Measurements from ENCODE around the gene GGA2. TPM values are rescaled to one million over a fixed set of nuclear protein-coding genes. Genes with fewer than 3 reads are reported as not detected.

GGA2 gene
- total RNA-seq, 5 donors from 2014 or later (not counting 1 experiment from before 2014, with no cell fraction given): 84.0 to 146 (median 99.6) TPM

DNA sequence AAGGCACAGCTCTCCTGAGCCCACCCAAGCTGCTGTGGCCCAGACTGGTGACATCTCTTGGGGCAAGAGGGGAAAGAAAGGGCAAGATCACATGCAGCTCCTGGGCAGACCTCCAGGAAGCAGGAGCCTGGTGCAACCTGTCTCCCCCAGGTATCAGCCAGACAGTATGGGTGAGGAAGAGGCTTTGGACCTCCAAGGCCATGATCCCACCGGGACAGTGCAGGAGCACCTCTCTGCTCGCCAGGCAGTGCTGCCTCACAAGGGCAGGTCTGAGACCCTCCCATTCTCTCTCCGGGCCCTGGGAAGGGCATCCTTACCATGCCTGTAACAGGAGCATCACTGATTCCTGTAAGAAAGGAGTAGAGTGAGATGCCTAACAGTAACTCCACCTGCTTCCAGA is 31.7 kb downstream of the GGA2 start:
- POLR2A ChIA-PET: no interaction called here
- CTCF ChIA-PET: no interaction called here
- Mint-ChIP-seq H3K27me3 (no peaks in the 10 kb centered on the region), H3K36me3 (peaks cover 64% of the 10 kb centered on the region), H3K4me1 (peaks cover 0 to 4% (median 3%) of the 10 kb centered on the region in 3 donors), H3K4me3 (no peak overlapping the region), H3K9me3 (no peaks in the 10 kb centered on the region), H3K27ac (no peak overlapping the region)
- Histone ChIP-seq H3K27ac (ENCODE audit: low read length) (no peak overlapping the region), H3K9me3 (no peaks in the 10 kb centered on the region), H3K27me3 (replicated peaks in 1 of 2; ENCODE audit: control insufficient read depth in 2 of 2, extremely low read depth in 1 of 2, insufficient read depth in 2 of 2, low read length in 1 of 2) (no peaks in the 10 kb centered on the region), H3K36me3 (ENCODE audit: control insufficient read depth in 2 of 2, extremely low read depth in 1 of 2, insufficient read depth in 1 of 2, low read length in 1 of 2) (peaks cover 29 to 92% of the 10 kb centered on the region in 2 donors), H3K4me3 (ENCODE audit: control insufficient read depth in 1 of 2, extremely low read depth in 1 of 2, low read length in 1 of 2) (no peak overlapping the region), H3K4me1 (ENCODE audit: control insufficient read depth in 1 of 2, extremely low read depth in 1 of 2, insufficient read depth in 2 of 2, low read length in 2 of 2) (peaks cover 0 to 16% of the 10 kb centered on the region in 2 experiments)
- DNase-seq (no peak), ATAC-seq (replicated peaks in 1 of 4) (no peak)
- WGBS (ENCODE audit: insufficient coverage): 100% methylated on average over 3 of the region's 3 CpGs

DNA sequence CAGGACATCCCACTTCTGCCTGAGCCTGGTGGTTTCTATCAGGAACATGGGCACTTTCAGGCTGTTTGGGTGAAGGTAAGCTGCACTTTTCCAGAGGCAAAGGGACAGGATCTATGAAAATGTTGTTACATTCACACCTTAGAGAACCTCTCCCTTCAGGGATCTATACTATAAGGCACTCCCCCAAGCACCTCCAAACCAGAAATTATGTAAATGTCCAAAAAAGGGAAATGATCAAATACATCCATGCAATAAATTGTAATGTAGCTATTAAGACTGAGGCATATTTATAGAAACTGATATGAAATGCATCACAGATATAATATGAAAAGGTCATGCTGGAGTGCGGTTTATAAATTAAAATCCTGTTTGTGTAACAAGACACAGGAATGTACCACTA is 34.0 kb downstream of the GGA2 start:
- CTCF ChIA-PET: no interaction called here
- DNase-seq: no peak
- H3K36me3 ChIP-seq (ENCODE audit: control insufficient read depth in 2 of 2, extremely low read depth in 1 of 2, insufficient read depth in 1 of 2, low read length in 1 of 2): peaks cover 18 to 83% of the 10 kb centered on the region in 2 donors
- no peak overlapping the region for H3K4me3 ChIP-seq (ENCODE audit: control insufficient read depth in 1 of 2, extremely low read depth in 1 of 2, low read length in 1 of 2)
- no peak overlapping the region for H3K27ac Mint-ChIP-seq
- no peaks in the 10 kb centered on the region for H3K9me3 ChIP-seq
- no peaks in the 10 kb centered on the region for H3K27me3 Mint-ChIP-seq
- H3K9me3 Mint-ChIP-seq: no peaks in the 10 kb centered on the region
- no peak for ATAC-seq (replicated peaks in 1 of 4)
- no CpG with 5 or more reads among the region's 1 CpG for WGBS (ENCODE audit: insufficient coverage)
- no peaks in the 10 kb centered on the region for H3K27me3 ChIP-seq (replicated peaks in 1 of 2; ENCODE audit: control insufficient read depth in 2 of 2, extremely low read depth in 1 of 2, insufficient read depth in 2 of 2, low read length in 1 of 2)
- no peaks in the 10 kb centered on the region for H3K4me1 Mint-ChIP-seq
- POLR2A ChIA-PET: no interaction called here
- peaks cover 47% of the 10 kb centered on the region for H3K36me3 Mint-ChIP-seq
- H3K27ac ChIP-seq (ENCODE audit: low read length): no peak overlapping the region
- H3K4me1 ChIP-seq (ENCODE audit: control insufficient read depth in 1 of 2, extremely low read depth in 1 of 2, insufficient read depth in 2 of 2, low read length in 2 of 2): no peaks in the 10 kb centered on the region
- no peak overlapping the region for H3K4me3 Mint-ChIP-seq

DNA sequence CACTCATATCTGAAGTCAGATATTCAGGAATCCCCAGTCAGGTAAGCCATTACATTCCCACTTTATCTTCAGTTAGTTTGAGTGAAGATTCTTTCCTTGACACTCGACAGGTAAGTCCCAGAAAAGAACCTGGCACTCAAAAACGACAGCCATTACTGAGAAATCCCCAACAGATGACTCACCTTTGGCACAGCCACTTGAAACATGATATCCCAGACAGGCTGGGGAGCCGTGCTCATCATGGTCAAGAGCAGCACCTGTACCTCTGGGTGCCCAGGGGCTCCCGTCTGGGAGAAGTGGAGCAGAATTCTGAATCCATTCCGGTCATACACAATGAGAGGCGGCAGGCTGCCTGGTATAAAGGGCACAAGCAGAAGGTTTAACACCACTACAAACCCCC is 40.5 kb downstream of the GGA2 start:
- DNase-seq (no peak), ATAC-seq (replicated peaks in 1 of 4) (no peak)
- no peak overlapping the region for H3K4me3 Mint-ChIP-seq
- H3K27me3 Mint-ChIP-seq: no peaks in the 10 kb centered on the region
- no peaks in the 10 kb centered on the region for H3K4me1 Mint-ChIP-seq
- WGBS (ENCODE audit: insufficient coverage): 77% methylated on average over 2 of the region's 6 CpGs
- CTCF ChIA-PET: no interaction called here
- no peak overlapping the region for H3K27ac ChIP-seq (ENCODE audit: low read length)
- H3K9me3 ChIP-seq: no peaks in the 10 kb centered on the region
- H3K4me1 ChIP-seq (ENCODE audit: control insufficient read depth in 1 of 2, extremely low read depth in 1 of 2, insufficient read depth in 2 of 2, low read length in 2 of 2): no peaks in the 10 kb centered on the region
- H3K4me3 ChIP-seq (ENCODE audit: control insufficient read depth in 1 of 2, extremely low read depth in 1 of 2, low read length in 1 of 2): no peak overlapping the region
- peaks cover 48% of the 10 kb centered on the region for H3K36me3 Mint-ChIP-seq
- H3K27ac Mint-ChIP-seq: no peak overlapping the region
- H3K9me3 Mint-ChIP-seq: no peaks in the 10 kb centered on the region
- no peaks in the 10 kb centered on the region for H3K27me3 ChIP-seq (replicated peaks in 1 of 2; ENCODE audit: control insufficient read depth in 2 of 2, extremely low read depth in 1 of 2, insufficient read depth in 2 of 2, low read length in 1 of 2)
- POLR2A ChIA-PET: no interaction called here
- peaks cover 4 to 60% of the 10 kb centered on the region in 2 donors for H3K36me3 ChIP-seq (ENCODE audit: control insufficient read depth in 2 of 2, extremely low read depth in 1 of 2, insufficient read depth in 1 of 2, low read length in 1 of 2)

DNA sequence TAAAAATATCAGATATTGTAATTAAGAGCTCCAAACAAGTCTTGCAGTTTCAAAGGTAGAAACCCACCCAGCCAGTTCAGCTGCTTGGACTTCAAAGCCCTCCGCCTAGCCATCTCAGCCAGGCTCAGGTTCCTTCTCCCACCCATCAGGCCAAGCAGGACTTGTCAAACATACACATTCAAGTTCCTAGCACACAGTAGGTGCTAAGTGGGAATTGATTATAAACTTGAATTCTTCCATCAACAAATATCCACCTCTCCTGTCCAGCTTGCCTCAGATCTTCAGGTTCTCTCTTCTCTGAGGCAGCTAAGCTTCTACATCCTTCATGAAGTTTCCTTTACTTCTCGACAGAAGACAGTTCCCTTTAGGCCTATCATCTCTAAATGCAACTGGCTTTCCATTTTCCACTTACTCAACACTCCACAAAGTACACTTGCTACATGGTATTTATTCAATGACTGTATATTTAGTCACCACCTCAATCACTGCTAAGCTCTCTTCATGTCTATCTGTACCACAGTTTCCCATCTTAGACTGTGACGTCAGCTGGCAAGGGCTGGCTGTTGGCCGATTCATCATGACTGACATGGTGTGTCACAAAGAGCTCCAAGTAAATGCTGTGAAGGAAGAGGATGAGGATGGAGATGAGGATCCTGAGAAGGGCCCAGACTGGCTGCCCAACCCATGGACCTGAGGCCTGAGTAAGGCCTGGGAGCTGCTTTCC is 44.0 kb downstream of the GGA2 start:
- ATAC-seq (replicated peaks in 1 of 4): no peak
- ChIA-PET CTCF (no interaction called here), POLR2A (no interaction called here)
- Mint-ChIP-seq H3K9me3 (no peaks in the 10 kb centered on the region), H3K4me3 (no peak overlapping the region), H3K27ac (no peak overlapping the region), H3K36me3 (peaks cover 39% of the 10 kb centered on the region), H3K4me1 (no peaks in the 10 kb centered on the region), H3K27me3 (no peaks in the 10 kb centered on the region)
- Histone ChIP-seq H3K36me3 (ENCODE audit: control insufficient read depth in 2 of 2, extremely low read depth in 1 of 2, insufficient read depth in 1 of 2, low read length in 1 of 2) (peaks cover 4 to 38% of the 10 kb centered on the region in 2 donors), H3K27ac (ENCODE audit: low read length) (no peak overlapping the region), H3K27me3 (replicated peaks in 1 of 2; ENCODE audit: control insufficient read depth in 2 of 2, extremely low read depth in 1 of 2, insufficient read depth in 2 of 2, low read length in 1 of 2) (no peaks in the 10 kb centered on the region), H3K9me3 (no peaks in the 10 kb centered on the region), H3K4me3 (ENCODE audit: control insufficient read depth in 1 of 2, extremely low read depth in 1 of 2, low read length in 1 of 2) (no peak overlapping the region), H3K4me1 (ENCODE audit: control insufficient read depth in 1 of 2, extremely low read depth in 1 of 2, insufficient read depth in 2 of 2, low read length in 2 of 2) (no peaks in the 10 kb centered on the region)
- no CpG with 5 or more reads among the region's 4 CpGs for WGBS (ENCODE audit: insufficient coverage)
- no peak for DNase-seq

DNA sequence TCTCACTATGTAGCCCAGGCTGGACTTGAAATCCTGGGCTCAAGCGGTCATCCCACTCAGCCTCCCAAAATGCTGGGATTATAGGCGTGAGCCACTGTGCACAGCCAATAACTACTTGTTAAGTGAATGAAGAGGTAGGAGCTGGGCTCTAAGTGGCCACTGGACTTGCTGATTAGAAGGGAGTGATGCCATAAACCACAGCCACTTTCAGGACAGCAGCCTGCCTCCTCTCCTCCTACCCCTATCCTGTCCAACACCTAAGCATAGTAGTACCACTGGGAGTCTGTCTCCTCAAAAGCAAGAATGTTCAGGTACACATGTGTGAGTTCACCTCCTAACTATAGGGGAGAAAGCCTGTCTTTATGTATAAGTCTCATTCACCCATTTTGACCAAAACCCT is 45.1 kb downstream of the GGA2 start:
- H3K36me3 ChIP-seq (ENCODE audit: control insufficient read depth in 2 of 2, extremely low read depth in 1 of 2, insufficient read depth in 1 of 2, low read length in 1 of 2): peaks cover 2 to 36% of the 10 kb centered on the region in 2 donors
- Mint-ChIP-seq H3K9me3 (no peaks in the 10 kb centered on the region), H3K27ac (no peak overlapping the region), H3K4me1 (no peaks in the 10 kb centered on the region), H3K36me3 (peaks cover 38% of the 10 kb centered on the region), H3K27me3 (no peaks in the 10 kb centered on the region), H3K4me3 (no peak overlapping the region)
- no peak for ATAC-seq (replicated peaks in 1 of 4)
- no peaks in the 10 kb centered on the region for H3K4me1 ChIP-seq (ENCODE audit: control insufficient read depth in 1 of 2, extremely low read depth in 1 of 2, insufficient read depth in 2 of 2, low read length in 2 of 2)
- no peaks in the 10 kb centered on the region for H3K27me3 ChIP-seq (replicated peaks in 1 of 2; ENCODE audit: control insufficient read depth in 2 of 2, extremely low read depth in 1 of 2, insufficient read depth in 2 of 2, low read length in 1 of 2)
- H3K9me3 ChIP-seq: no peaks in the 10 kb centered on the region
- WGBS (ENCODE audit: insufficient coverage): 80% methylated on average over 1 of the region's 2 CpGs
- ChIA-PET CTCF (no interaction called here), POLR2A (no interaction called here)
- H3K4me3 ChIP-seq (ENCODE audit: control insufficient read depth in 1 of 2, extremely low read depth in 1 of 2, low read length in 1 of 2): no peak overlapping the region
- DNase-seq: no peak
- no peak overlapping the region for H3K27ac ChIP-seq (ENCODE audit: low read length)

DNA sequence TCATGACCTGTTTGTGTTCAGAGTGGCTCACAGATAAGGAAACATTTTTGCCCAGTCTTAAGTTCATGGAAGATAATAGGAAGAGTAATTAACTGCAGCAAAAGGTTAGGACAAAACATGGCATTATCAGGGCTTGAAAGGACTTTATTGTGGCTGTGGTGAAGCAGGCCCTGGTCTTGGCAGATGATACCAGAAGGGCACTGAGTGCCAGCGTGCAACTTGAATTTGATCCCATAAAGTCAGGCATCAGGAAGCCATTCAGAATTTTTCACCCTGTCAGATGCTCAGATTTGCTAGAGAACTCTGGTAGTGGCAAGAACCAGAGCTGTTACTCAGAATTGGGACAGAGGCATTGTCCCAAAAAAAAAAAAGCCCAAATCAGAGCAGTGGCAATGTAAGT is 46.1 kb downstream of the GGA2 start:
- Histone ChIP-seq H3K36me3 (ENCODE audit: control insufficient read depth in 2 of 2, extremely low read depth in 1 of 2, insufficient read depth in 1 of 2, low read length in 1 of 2) (peaks cover 0 to 28% of the 10 kb centered on the region in 2 donors), H3K27me3 (replicated peaks in 1 of 2; ENCODE audit: control insufficient read depth in 2 of 2, extremely low read depth in 1 of 2, insufficient read depth in 2 of 2, low read length in 1 of 2) (no peaks in the 10 kb centered on the region), H3K4me1 (ENCODE audit: control insufficient read depth in 1 of 2, extremely low read depth in 1 of 2, insufficient read depth in 2 of 2, low read length in 2 of 2) (no peaks in the 10 kb centered on the region), H3K27ac (ENCODE audit: low read length) (no peak overlapping the region), H3K9me3 (no peaks in the 10 kb centered on the region), H3K4me3 (ENCODE audit: control insufficient read depth in 1 of 2, extremely low read depth in 1 of 2, low read length in 1 of 2) (no peak overlapping the region)
- Mint-ChIP-seq H3K27ac (peak overlapping the region in 1 of 2 donors; percentile 8), H3K27me3 (no peaks in the 10 kb centered on the region), H3K36me3 (peaks cover 28% of the 10 kb centered on the region), H3K4me3 (no peak overlapping the region), H3K9me3 (no peaks in the 10 kb centered on the region), H3K4me1 (no peaks in the 10 kb centered on the region)
- CTCF ChIA-PET: no interaction called here
- ATAC-seq (replicated peaks in 1 of 4) (no peak), DNase-seq (no peak)
- POLR2A ChIA-PET: interaction anchor here in 1 of 2 donors (0.6 kb wide), 1 partner anchor 36 kb away, joined by 3 read pairs; no protein-coding TSS in a partner anchor
- WGBS (ENCODE audit: insufficient coverage): 100% methylated on average over 1 of the region's 1 CpG
